Hepatocyte (in vitro differentiated cells): ENCODE measurements around the gene GPX4. TPM values are rescaled to one million over a fixed set of nuclear protein-coding genes. Genes with fewer than 3 reads are reported as not detected.

Source experiments
- DNase-seq: peaks from one replicate; pipeline ENCODE4 v3.0.0-alpha.2; 2016; ENCODE audit warnings: low spot score
- H2AFZ ChIP-seq: fragments of 200-600 bp; sonication (generic); 2 replicates; pipeline ENCODE4 v1.6.0; 2016; ENCODE audit warnings: antibody characterized with exemption, mild to moderate bottlenecking
- H3K27ac ChIP-seq: fragments of 200-600 bp; sonication (generic); 2 replicates; pipeline ENCODE4 v1.5.1; 2016; ENCODE audit warnings: mild to moderate bottlenecking
- H3K27me3 ChIP-seq: fragments of 200-600 bp; sonication (generic); 2 replicates; pipeline ENCODE4 v1.6.1; 2016
- H3K36me3 ChIP-seq: fragments of 200-600 bp; sonication (generic); replicated peaks from 2 replicates; pipeline ENCODE4 v1.5.1; 2016; ENCODE audit warnings: low read depth; ENCODE audit not compliant: insufficient read depth
- H3K4me1 ChIP-seq: fragments of 200-600 bp; sonication (generic); 2 replicates; pipeline ENCODE4 v1.5.1; 2016; ENCODE audit warnings: mild to moderate bottlenecking, moderate library complexity; ENCODE audit not compliant: insufficient read depth
- H3K4me2 ChIP-seq: fragments of 200-600 bp; sonication (generic); 2 replicates; pipeline ENCODE4 v1.6.0; 2016
- H3K4me3 ChIP-seq: fragments of 200-600 bp; sonication (generic); 2 replicates; pipeline ENCODE4 v1.5.1; 2016; ENCODE audit warnings: mild to moderate bottlenecking
- H3K79me2 ChIP-seq: fragments of 200-600 bp; sonication (generic); 2 replicates; pipeline ENCODE4 v1.6.0; 2017; ENCODE audit warnings: mild to moderate bottlenecking
- H3K9me2 ChIP-seq: fragments of 200-600 bp; sonication (generic); replicated peaks from 2 replicates; pipeline ENCODE4 v1.6.0; 2017; ENCODE audit warnings: mild to moderate bottlenecking; ENCODE audit not compliant: insufficient read depth
- H3K9me3 ChIP-seq: fragments of 200-600 bp; sonication (generic); 2 replicates; pipeline ENCODE4 v1.5.1; 2016; ENCODE audit warnings: low read depth, mild to moderate bottlenecking
- H4K20me1 ChIP-seq: fragments of 200-600 bp; sonication (generic); 2 replicates; pipeline ENCODE4 v1.6.0; 2016; ENCODE audit warnings: mild to moderate bottlenecking; ENCODE audit not compliant: insufficient read depth, poor library complexity, severe bottlenecking
- EZH2 ChIP-seq: fragments of 200-600 bp; sonication (generic); IDR thresholded peaks from 2 replicates; pipeline ENCODE4 v1.6.1; 2016; ENCODE audit warnings: antibody characterized with exemption, mild to moderate bottlenecking, borderline replicate concordance
- EZH2phosphoT487 ChIP-seq: fragments of 200-600 bp; sonication (generic); IDR thresholded peaks from one replicate; pipeline ENCODE4 v1.6.1; 2018; ENCODE audit warnings: antibody characterized with exemption, mild to moderate bottlenecking, low read depth, moderate library complexity; ENCODE audit not compliant: unreplicated experiment, severe bottlenecking
- WGBS: methylation state at CpG from one replicate; pipeline ENCODE4 v1.1.6; 2016; ENCODE audit warnings: low lambda C conversion rate; ENCODE audit errors: missing lambda C conversion rate; 5-methylcytosine and 5-hydroxymethylcytosine counted together
- polyA plus RNA-seq: library from polyadenylated mRNA; unstranded; fragments of >200 nt; fragmentation: Nextera tagmentation; extraction: Ambion mirVana; gene quantifications from 2 replicates; pipeline ENCODE4 v1.2.1, GENCODE V29; 2016
- total RNA-seq: library from RNA; depleted of rRNA; stranded (reverse); fragments of >200 nt; gene quantifications from 2 replicates; pipeline ENCODE4 v1.2.3, GENCODE V29; 2014
- TF ChIP-seq, protein P1 (sequence below): fragments of 200-600 bp; sonication (generic); IDR thresholded peaks from 2 replicates; pipeline ENCODE4 v1.5.1; 2016; ENCODE audit warnings: antibody characterized with exemption, mild to moderate bottlenecking; ENCODE audit not compliant: poor library complexity

The GPX4 gene
- total and polyA plus RNA-seq, 2 experiments from 2014 or later, result 539 to 735 TPM

DNA sequence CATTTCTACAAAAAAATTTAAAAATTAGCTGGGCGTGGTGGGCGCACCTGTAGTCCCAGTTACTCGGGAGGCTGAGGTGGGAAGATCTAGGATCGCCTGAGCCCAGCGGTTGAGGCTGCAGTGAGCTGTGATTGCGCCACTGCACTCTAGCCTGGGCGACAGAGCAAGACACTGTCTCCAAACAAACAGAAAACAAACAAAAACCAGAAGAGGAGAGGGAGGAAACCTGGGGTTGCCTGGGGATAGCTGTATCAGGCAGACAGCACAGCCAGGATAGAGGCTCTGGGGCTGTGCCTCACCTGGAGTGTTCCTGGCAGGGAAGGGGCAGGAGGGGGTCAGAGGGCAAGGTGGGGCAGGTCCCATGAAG is 6.0 kb upstream of the GPX4 start:
- Histone ChIP-seq H4K20me1 (peaks cover 12% of the 10 kb centered on the region), H3K27ac (peak overlapping the region; percentile 92), H3K4me1 (peaks cover 41% of the 10 kb centered on the region), H3K4me3 (no peak overlapping the region), H3K27me3 (no peaks in the 10 kb centered on the region), H3K36me3 (no peaks in the 10 kb centered on the region), H3K4me2 (peak overlapping the region; percentile 56), H3K9me2 (no peaks in the 10 kb centered on the region), H3K9me3 (no peaks in the 10 kb centered on the region), H2AFZ (no peak overlapping the region), H3K79me2 (peaks cover 23% of the 10 kb centered on the region)
- 56% methylated on average over 7 of the region's 7 CpGs for WGBS
- DNase-seq, result no peak
- TF ChIP-seq EZH2, result no peak
- no peak for TF ChIP-seq EZH2phosphoT487
- TF ChIP-seq, protein P1, sequence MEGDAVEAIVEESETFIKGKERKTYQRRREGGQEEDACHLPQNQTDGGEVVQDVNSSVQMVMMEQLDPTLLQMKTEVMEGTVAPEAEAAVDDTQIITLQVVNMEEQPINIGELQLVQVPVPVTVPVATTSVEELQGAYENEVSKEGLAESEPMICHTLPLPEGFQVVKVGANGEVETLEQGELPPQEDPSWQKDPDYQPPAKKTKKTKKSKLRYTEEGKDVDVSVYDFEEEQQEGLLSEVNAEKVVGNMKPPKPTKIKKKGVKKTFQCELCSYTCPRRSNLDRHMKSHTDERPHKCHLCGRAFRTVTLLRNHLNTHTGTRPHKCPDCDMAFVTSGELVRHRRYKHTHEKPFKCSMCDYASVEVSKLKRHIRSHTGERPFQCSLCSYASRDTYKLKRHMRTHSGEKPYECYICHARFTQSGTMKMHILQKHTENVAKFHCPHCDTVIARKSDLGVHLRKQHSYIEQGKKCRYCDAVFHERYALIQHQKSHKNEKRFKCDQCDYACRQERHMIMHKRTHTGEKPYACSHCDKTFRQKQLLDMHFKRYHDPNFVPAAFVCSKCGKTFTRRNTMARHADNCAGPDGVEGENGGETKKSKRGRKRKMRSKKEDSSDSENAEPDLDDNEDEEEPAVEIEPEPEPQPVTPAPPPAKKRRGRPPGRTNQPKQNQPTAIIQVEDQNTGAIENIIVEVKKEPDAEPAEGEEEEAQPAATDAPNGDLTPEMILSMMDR, result no peak

DNA sequence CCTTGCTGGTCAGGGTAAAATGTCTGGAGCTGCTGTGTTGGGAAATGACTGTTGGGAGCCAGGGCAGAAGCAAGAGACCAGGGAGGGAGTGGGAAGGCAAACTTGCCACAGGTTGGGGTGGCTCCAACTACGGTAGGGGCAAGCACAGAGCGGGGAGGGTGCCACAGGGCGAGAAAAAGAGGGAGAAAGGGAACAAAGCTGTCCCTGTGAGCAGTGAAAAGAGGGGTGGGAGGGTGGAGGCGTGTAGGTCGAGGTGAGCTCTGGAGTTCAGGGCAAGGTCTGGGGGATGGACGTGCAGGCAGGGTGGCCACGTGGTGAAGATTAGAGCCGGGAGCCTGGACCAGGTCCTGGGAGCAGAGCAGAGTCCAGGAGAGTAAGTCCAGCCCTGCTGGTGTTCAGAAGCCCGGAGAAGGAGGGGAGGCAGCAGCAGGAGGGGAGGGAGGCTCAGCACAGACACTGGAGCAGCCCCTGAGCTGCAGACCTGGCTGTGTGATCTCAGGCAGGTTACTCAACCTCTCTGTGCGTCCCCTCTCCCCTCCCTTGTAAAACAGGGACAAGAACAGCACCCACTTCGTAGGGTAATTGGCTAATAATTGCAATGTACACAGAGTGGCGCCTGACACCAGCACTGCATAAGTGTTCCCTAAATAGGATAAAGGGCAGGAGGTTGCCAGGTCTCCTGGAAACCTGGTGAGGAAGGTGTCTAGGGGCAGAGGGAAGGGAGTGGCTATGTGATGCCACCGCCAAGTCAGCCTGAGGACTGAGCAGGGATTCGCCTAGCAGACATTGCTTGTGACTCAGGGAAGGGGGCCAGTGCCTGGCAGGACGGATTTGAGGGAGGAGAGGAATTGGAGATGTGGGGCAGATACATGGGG is 5.4 kb upstream of the GPX4 start:
- 50% methylated on average over 14 of the region's 15 CpGs for WGBS

DNA sequence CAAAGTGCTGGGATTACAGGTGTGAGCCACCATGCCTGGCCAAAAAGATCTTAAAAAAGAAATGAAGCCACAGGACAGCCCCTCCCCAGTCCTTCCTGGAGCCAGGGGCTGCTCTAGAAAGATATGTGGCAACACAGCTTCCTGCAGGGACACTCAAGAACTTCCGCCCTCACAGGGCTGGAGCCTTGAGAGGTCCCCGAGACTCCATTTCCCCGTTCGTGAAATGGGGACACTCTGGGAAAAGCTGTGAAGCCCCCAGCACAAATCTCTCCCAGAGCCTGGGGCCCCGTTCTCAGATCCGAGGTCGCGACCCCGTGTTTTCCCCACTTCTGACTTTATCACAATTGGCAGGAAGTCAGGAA is 2.5 kb upstream of the GPX4 start:
- WGBS, result 54% methylated on average over 9 of the region's 9 CpGs
- peaks cover 16% of the 10 kb centered on the region for H3K79me2 ChIP-seq
- H3K4me3 ChIP-seq, result no peak overlapping the region
- peaks cover 48% of the 10 kb centered on the region for H3K4me1 ChIP-seq
- peak overlapping the region; percentile 36 for H2AFZ ChIP-seq
- TF ChIP-seq EZH2 (no peak), EZH2phosphoT487 (no peak)
- TF ChIP-seq, protein P1, result no peak
- DNase-seq, result no peak
- H3K9me3 ChIP-seq, result no peaks in the 10 kb centered on the region
- peaks cover 13% of the 10 kb centered on the region for H4K20me1 ChIP-seq
- peak overlapping the region; percentile 55 for H3K4me2 ChIP-seq
- no peaks in the 10 kb centered on the region for H3K9me2 ChIP-seq
- no peaks in the 10 kb centered on the region for H3K36me3 ChIP-seq
- peak overlapping the region; percentile 97 for H3K27ac ChIP-seq
- H3K27me3 ChIP-seq, result no peaks in the 10 kb centered on the region

More for the DNA sequence above, 5.4 kb upstream of the GPX4 start:
- peak overlapping the region; percentile 56 for H3K4me2 ChIP-seq
- TF ChIP-seq EZH2phosphoT487 (no peak), EZH2 (no peak)
- TF ChIP-seq, protein P1, result no peak
- H3K27me3 ChIP-seq, result no peaks in the 10 kb centered on the region
- no peaks in the 10 kb centered on the region for H3K9me2 ChIP-seq
- DNase-seq, result peak; percentile 80
- peaks cover 11% of the 10 kb centered on the region for H4K20me1 ChIP-seq
- H3K9me3 ChIP-seq, result no peaks in the 10 kb centered on the region
- H3K79me2 ChIP-seq, result peaks cover 16% of the 10 kb centered on the region
- no peak overlapping the region for H2AFZ ChIP-seq
- peak overlapping the region; percentile 92 for H3K27ac ChIP-seq
- H3K4me3 ChIP-seq, result no peak overlapping the region
- H3K36me3 ChIP-seq, result no peaks in the 10 kb centered on the region
- peaks cover 47% of the 10 kb centered on the region for H3K4me1 ChIP-seq
